Retinal pigment epithelial cell (primary cell): Measurements from ENCODE around the gene TEX19.

Experiments
- DNase-seq: peaks from one replicate; pipeline ENCODE4 v3.0.0-alpha.2; 2010; ENCODE audit warnings: low read depth
- H3K4me3 ChIP-seq: 2 replicates; pipeline ENCODE4 v1.5.1; 2011; ENCODE audit warnings: mild to moderate bottlenecking, low read length, control low read depth, moderate library complexity
- TF ChIP-seq, protein P1 (sequence below): conservative IDR thresholded peaks from 2 replicates; pipeline ENCODE4 v1.5.1; 2011; ENCODE audit warnings: low read depth, low read length, control low read depth, inconsistent platforms

Gene TEX19

DNA sequence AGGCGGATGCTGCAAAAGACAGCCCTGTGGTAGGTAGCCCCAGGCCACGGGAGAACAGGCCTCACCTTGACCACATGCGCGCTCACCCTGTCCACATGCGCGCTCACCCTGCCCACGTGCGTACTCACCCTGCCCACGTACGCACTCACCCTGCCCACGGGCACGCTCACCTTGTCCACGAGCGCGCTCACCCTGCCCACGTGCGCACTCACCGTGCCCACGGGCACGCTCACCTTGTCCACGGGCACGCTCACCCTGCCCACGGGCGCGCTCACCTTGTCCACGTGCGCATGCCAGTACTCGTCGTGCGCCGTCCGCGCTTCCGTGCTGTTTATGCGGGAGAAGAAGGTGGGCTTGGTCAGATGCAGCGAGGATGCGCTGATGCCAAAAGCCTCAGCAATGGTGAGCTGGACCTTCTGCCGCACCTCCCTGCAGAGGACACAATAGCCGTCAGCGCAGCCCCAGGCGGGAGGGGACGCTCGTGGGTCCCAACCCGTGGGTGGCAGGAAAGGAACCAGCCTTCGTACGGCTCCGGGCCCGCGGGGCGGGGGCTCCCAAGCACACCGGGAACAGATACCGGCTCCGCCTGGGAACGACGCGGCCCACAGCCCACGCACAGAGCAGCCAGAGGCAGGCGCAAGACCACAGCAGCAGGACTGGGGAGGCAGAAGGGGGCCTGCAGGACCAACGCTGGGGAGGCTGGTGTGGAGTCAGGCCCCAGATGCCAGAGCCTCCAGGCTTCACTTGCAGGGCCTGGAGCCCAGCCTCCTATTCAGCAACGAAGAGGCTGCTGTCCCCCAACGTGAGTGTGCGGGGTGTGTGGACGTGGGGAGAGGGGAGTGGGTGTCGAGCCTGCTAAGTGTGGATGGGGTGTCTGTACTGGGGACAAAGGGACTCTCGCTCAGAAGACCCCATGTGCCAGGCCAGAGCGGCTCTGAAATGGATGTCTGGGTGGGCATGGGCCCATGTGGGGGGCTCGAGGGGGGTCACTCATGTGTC is 44.9 kb downstream of the TEX19 start:
- TF ChIP-seq, protein P1, sequence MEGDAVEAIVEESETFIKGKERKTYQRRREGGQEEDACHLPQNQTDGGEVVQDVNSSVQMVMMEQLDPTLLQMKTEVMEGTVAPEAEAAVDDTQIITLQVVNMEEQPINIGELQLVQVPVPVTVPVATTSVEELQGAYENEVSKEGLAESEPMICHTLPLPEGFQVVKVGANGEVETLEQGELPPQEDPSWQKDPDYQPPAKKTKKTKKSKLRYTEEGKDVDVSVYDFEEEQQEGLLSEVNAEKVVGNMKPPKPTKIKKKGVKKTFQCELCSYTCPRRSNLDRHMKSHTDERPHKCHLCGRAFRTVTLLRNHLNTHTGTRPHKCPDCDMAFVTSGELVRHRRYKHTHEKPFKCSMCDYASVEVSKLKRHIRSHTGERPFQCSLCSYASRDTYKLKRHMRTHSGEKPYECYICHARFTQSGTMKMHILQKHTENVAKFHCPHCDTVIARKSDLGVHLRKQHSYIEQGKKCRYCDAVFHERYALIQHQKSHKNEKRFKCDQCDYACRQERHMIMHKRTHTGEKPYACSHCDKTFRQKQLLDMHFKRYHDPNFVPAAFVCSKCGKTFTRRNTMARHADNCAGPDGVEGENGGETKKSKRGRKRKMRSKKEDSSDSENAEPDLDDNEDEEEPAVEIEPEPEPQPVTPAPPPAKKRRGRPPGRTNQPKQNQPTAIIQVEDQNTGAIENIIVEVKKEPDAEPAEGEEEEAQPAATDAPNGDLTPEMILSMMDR = no peak
- DNase-seq = no peak
- no peak overlapping the region for H3K4me3 ChIP-seq

DNA sequence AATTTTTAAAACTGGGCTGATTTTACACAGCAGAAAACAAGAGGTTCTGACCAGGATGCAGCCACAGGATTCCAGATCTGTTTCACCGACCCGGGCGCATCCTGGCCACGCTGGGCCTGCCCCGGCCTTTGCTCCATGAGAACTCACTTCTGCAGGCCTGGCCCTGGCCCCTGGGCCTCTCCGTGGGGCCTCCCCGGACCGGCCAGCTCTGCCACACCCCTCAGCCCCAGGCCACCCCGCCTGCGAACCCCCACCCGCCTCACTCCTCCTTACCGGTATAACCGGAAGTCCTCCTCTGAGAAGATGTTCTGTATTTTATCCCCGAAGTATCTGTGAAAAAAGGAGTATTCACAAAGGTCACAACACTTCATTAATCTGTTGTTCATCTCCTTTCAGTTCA is 46.0 kb downstream of the TEX19 start:
- no peak for DNase-seq
- TF ChIP-seq, protein P1 = no peak
- H3K4me3 ChIP-seq = no peak overlapping the region

DNA sequence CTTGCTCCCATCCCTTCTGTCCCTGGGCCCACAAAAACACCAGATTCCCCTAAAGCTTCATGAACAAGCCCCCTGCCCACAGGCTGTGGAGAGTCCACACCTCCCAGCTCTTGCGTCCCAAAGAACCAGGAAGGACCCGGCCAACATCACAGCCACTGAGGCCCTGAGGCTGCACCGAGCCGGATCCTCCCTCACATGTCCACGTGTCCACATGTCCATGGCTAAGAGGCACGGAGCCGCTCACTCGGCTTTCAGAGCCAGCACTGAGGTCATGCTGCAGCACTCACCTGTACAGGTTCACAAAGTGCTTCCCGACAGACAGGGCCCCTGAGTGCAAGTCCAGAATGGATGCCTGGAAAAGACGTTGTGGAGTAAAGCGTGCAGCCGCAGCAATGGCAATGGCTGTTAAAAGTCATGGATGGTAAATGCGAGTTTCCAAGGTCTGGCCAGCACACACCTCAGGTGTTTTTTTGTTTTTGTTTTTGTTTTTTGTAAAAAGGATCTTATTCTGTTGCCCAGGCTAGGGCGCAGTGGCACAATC is 47.2 kb downstream of the TEX19 start:
- no peak for DNase-seq
- H3K4me3 ChIP-seq = no peak overlapping the region
- TF ChIP-seq, protein P1 = no peak

DNA sequence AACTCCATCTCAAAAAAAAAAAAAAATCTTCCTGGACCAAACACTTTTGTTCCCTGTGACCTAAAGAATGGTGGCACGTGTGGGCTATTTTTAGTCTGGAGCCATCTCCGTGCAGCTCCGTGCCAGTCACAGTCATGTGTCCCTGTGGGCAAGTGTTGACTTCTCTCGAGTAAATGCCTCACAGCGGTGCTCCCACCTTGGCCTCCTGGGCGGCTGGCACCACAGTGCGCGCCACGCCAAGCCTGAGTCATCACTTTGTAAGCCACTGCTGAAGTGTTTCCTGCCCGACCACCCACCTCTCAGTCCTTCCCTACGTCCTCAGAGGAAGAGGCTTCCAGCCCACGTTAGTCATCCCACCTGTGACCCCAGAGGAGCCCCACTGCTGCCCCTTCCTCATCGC is 48.2 kb downstream of the TEX19 start:
- TF ChIP-seq, protein P1 = no peak
- H3K4me3 ChIP-seq = no peak overlapping the region
- DNase-seq = peak; percentile 77

DNA sequence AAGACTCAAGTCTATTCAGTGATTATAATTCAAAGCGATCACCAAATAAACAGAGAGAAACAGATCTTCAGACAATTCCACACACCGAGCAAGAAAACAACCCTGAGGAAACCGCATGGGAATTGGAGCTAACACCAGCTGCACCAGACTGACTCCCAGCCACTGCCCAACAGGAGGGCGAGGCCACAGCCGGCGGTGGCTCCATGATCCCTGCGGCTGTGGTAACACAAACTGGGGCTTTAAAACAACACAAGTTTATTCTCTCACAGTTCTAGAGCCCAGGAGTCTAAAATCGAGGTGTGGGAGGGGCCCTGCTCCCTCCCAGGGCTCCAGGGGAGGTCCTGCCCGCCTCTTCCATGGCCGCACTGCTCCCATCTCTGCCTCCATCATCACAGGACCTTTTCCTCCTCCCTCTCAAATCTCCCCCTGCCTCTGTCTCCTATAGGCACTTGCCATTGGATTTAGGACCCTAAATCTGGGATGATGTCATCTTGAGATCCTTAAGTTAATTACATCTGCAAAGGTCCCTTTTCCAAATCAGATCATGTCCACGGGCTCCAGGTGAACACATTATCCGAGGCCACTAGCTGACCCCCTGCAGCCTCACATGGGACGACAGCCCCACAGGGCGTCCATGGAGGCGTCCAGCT is 49.4 kb downstream of the TEX19 start:
- no peak overlapping the region for H3K4me3 ChIP-seq
- TF ChIP-seq, protein P1 = no peak
- no peak for DNase-seq

DNA sequence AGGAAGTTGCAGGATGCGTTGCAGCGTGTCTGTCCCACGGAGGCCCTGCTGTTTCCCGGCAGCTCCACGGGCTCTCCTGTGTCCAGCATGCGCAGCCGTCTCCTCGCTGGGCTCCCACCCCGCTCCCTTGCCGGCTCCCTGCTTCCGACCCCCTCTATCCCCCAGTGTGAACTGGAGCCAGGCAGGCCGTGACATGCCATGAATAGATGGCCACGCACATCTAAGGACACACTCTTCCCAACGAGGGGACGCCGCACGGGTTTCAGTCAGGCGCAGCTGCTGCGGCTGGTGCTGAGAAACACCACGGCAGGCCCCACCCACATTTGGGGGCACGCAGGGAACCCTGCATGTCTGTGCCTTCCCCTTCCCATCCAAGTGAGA is 49.9 kb downstream of the TEX19 start:
- TF ChIP-seq, protein P1 = no peak
- H3K4me3 ChIP-seq = no peak overlapping the region
- no peak for DNase-seq
